ENCODE measurements around the gene KMT2B.
A peak's percentile ranks its signal among the peaks of the same experiment; 100 is the strongest.

The KMT2B gene

DNA sequence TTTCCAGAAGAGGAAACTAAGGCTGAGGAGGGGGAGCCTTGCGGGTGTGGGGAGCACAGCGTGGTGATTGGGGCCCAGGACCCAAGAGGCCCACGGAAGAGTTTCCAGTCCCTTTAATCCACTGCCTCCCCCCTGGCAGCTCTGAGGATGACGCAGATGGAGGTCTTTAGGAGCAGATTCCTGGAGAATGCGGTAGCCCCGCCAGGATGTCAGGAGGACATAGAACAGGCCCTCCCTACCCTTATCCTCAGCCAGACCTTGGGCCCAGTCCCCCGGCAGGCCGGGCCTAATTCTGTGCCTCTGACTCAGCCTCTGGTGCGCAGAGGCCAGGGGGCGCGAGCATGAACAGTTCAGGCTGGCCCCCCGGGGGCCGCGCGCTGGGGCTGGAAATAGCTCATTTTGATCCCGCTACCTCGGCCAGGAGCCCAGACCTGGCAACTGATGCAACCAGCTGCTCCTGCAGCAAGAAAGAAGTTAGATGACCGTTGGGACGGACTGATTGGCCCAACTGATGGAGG lies 39.5 kb downstream of the KMT2B start:
- in situ Hi-C loops (cut with MboI; ENCODE audit: low pct_unique_long_range_greater_than_20kb, low sequenced_read_pairs, unreplicated experiment), result no loop called here
- DNase-seq (ENCODE audit: low spot score), result no peak
- TF ChIP-seq, protein P1, sequence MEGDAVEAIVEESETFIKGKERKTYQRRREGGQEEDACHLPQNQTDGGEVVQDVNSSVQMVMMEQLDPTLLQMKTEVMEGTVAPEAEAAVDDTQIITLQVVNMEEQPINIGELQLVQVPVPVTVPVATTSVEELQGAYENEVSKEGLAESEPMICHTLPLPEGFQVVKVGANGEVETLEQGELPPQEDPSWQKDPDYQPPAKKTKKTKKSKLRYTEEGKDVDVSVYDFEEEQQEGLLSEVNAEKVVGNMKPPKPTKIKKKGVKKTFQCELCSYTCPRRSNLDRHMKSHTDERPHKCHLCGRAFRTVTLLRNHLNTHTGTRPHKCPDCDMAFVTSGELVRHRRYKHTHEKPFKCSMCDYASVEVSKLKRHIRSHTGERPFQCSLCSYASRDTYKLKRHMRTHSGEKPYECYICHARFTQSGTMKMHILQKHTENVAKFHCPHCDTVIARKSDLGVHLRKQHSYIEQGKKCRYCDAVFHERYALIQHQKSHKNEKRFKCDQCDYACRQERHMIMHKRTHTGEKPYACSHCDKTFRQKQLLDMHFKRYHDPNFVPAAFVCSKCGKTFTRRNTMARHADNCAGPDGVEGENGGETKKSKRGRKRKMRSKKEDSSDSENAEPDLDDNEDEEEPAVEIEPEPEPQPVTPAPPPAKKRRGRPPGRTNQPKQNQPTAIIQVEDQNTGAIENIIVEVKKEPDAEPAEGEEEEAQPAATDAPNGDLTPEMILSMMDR (IDR thresholded peaks at IDR 0.05; ENCODE audit: extremely low read depth, insufficient read depth, missing control alignments), result no peak

DNA sequence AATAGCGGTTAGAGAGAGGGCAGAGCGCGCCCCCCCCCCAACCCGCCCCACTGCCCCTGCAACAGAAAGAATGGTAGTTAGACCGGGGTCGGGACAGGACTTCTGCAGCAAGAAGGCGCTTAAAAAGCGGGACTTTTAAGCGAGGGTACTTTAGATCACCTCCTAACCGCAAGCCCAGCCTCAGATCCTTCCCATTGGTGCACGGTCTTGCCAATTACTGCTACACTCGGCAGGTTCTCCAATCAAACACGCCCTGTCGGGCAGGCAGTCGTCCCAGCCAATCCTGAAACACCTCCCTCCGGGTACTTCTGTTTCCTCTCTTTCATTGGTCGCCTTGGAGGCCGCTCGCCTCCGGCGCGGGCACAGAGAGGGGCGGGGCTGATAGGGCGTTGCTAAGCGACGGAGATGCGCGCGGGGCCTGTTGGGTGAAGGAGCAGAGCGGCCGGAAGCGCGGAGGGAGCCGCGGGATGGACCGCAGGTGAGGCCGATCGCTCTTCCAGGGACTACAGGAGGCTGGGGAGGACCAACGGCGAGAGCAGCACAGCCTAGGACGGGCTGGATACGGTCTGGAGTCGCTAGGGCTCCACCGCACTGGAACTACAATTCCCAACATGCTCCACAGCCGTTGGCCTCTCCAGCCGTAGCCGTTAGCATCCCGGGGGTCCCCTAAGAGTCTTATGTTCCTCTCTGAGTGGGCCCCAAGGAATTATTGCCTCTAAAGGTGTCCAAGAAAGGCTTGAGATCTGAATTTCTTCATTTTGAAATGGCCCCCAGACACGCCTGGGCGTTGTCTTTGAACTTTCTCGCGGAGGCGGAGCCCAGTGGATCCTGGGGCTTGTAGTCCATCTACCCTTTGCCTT lies 40.2 kb downstream of the KMT2B start, which contains the start of gene PROSER3:
TSS of gene PROSER3 (plus strand) at position 428 of the 860 bp plus-strand sequence. CDS start at position 468, 40 bp downstream.
- in situ Hi-C loops (cut with MboI; ENCODE audit: low pct_unique_long_range_greater_than_20kb, low sequenced_read_pairs, unreplicated experiment), result no loop called here
- TF ChIP-seq, protein P1 (IDR thresholded peaks at IDR 0.05; ENCODE audit: extremely low read depth, insufficient read depth, missing control alignments), result no peak

DNA sequence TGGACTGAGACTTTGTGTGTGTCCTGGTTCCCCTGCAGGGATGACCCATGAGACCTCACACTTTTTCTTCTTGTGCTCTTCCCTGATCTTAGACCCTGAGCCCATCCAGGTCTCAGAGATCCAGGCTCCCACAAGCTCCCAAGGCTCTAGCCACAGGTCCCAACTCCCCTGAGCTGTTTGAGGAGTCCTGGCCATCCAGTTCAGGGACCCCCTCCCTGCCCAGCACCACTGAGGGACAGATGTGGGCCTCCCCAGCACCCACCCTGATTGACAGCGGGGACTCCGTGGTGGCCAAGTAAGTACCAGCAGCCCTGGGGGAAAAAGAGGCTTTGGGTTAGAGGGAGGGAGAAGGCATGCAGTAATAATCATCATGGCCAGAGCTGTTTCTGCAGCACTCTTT lies 41.9 kb downstream of the KMT2B start:
- TF ChIP-seq, protein P1 (IDR thresholded peaks at IDR 0.05; ENCODE audit: extremely low read depth, insufficient read depth, missing control alignments), result no peak
- no peak for DNase-seq (ENCODE audit: low spot score)
- in situ Hi-C loops (cut with MboI; ENCODE audit: low pct_unique_long_range_greater_than_20kb, low sequenced_read_pairs, unreplicated experiment), result no loop called here

More for the DNA sequence above, 40.2 kb downstream of the KMT2B start, which contains the start of gene PROSER3:
- peak; percentile 98 for DNase-seq (ENCODE audit: low spot score)

DNA sequence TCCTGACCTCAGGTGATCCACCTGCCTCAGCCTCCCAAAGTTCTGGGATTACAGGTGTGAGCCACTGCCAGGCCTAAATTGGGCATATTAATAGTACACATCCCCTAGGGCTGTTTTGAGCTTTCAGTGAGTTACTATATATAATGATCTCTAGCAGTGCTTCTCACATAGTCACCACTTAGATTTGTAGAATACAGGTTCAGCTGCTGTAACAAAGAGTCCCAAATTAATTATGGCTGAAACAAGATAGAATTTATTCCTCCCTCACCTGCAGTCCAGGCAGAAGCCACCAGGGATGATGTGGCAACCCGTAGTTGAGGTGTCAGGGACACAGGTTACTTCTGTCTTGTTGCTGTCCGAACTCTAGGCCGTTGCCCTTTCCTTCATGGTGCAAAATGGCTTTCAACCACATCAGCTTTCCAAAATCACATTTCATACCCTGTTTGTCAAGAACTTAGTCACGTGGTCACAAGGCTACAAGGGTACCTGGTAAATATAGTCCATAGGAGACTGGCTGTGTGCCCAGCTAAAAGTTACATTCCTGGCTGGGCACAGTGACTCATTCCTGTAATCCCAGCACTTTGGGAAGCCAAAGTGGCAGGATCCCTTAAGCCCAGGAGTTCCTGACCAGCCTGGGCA lies 43.0 kb downstream of the KMT2B start:
- DNase-seq (ENCODE audit: low spot score), result no peak
- TF ChIP-seq, protein P1 (IDR thresholded peaks at IDR 0.05; ENCODE audit: extremely low read depth, insufficient read depth, missing control alignments), result no peak
- in situ Hi-C loops (cut with MboI; ENCODE audit: low pct_unique_long_range_greater_than_20kb, low sequenced_read_pairs, unreplicated experiment), result no loop called here

DNA sequence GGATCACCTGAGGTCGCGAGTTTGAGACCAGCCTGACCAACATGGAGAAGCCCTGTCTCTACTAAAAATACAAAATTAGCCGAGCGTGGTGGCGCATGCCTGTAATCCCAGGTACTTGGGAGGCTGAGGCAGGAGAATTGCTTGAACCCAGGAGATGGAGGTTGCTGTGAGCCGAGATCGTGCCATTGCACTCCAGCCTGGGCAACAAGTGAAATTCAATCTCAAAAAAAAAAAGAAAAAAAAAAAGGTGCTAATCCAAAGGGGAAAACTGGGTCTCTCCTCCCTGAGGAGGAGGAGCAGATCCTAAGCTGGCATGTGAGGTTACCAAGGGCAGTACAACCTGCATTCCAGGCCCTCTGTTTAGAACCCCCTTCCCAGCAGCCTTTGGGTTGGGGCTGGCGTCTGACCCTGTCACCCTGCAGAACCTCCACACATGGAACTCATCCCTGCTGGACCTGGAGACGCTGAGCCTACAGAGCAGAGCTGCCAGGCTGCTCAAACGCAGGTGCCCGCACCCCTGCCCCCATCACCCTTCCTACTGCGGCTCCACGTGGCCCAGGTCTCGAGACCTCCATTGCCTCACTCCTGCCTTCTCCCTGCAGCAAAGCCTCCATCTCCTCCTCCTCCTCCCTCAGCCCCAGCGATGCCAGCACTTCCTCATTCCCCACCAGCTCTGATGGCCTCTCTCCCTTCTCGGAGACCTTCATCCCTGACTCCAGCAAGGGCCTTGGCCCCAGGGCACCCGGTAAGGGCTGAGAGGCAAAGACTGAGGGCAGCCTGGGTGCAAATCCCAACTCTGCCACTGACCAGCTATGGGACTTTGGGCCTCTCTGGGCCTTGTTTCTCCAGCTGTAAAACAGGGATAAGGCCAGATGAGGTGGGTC lies 46.9 kb downstream of the KMT2B start:
- TF ChIP-seq, protein P1 (IDR thresholded peaks at IDR 0.05; ENCODE audit: extremely low read depth, insufficient read depth, missing control alignments), result no peak
- in situ Hi-C loops (cut with MboI; ENCODE audit: low pct_unique_long_range_greater_than_20kb, low sequenced_read_pairs, unreplicated experiment), result no loop called here
- no peak for DNase-seq (ENCODE audit: low spot score)
